Lower leg skin (tissue), 4 donors: ENCODE results near the gene DUSP10. TPM values are rescaled to one million over a fixed set of nuclear protein-coding genes. Genes with fewer than 3 reads are reported as not detected.

Experiments
- DNase-seq, 2 donors: peaks; one replicate each; pipeline ENCODE4 v3.0.0-alpha.2; 2019; ENCODE audit warnings: low spot score in 2 of 2
- H3K4me3 ChIP-seq: fragments of 200-600 bp; sonication (generic); 2 replicates; pipeline ENCODE4 v1.5.1; 2017; ENCODE audit warnings: mild to moderate bottlenecking, low read depth; ENCODE audit not compliant: poor library complexity, severe bottlenecking
- POLR2A ChIP-seq, 2 donors: fragments of 450-650 bp; IDR thresholded peaks; one replicate each; pipeline ENCODE4 v1.6.1; 2016 to 2017; ENCODE audit warnings: antibody characterized with exemption in 2 of 2, mild to moderate bottlenecking in 1 of 2, moderate library complexity in 1 of 2
- WGBS, 2 donors: methylation state at CpG; one replicate each; pipeline ENCODE4 v1.1.5; 2018; 5-methylcytosine and 5-hydroxymethylcytosine counted together
- intact Hi-C: fragments of 100-400 bp; cut with DNase I; formaldehyde crosslinking; loops from one replicate; pipeline ENCODE4 v1.15.0; 2023; ENCODE audit warnings: low total_unique reads
- total RNA-seq, 4 donors: library from RNA; depleted of rRNA; stranded (reverse); fragments of >200 nt; gene quantifications; one replicate each; pipeline ENCODE4 v1.1.0, GENCODE V29; 2016
- TF ChIP-seq, protein P1 (sequence below), 3 donors: fragments of 450-650 bp; IDR thresholded peaks; one replicate each; pipeline ENCODE4 v1.5.1; 2016; ENCODE audit warnings: antibody characterized with exemption in 3 of 3, mild to moderate bottlenecking in 3 of 3, moderate library complexity in 2 of 3

The DUSP10 gene
- total RNA-seq, 4 donors from 2014 or later, result 11.8 to 20.9 (median 14.6) TPM

DNA sequence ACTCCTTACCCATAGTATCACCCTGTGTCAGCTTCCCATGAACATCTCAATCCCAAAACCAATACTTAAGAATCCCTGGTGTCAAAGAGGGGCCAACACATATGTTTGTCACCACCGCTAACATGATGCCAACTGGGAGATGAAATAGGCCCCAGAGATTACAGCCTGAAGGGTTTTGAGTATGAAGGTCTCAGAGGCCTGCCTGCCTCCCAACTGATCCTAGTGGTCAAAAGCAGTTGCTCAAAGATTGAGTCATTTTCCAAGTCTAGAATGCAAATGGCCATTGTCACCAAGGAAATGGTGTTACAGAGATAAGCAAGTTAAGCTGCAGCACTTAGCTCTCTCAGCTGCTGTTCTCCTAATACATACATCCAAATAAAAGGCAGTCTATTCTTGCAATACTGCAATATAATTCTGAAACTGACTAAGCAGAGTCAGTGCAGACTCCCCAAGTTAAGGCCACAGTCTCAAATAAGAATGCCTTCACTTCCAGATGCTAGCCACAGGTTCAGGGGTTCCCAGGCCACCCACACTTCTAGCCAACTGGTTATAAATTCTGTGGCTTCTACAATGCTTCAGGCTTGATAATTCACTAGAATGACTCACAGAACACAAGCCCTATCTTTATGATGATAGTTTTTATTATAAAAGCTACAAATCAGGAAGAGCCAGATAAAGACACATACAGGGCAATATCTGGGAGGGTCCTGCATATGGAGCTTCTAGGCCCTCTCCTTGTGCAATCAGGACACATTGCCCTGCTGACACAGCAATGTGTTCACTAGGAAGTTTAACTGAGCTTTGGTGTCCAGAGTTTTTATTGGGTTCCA, 18.7 kb downstream of the DUSP10 start:
- WGBS, 2 donors, result 88 to 93% methylated on average over 1 of the region's 1 CpG
- TF ChIP-seq, protein P1, sequence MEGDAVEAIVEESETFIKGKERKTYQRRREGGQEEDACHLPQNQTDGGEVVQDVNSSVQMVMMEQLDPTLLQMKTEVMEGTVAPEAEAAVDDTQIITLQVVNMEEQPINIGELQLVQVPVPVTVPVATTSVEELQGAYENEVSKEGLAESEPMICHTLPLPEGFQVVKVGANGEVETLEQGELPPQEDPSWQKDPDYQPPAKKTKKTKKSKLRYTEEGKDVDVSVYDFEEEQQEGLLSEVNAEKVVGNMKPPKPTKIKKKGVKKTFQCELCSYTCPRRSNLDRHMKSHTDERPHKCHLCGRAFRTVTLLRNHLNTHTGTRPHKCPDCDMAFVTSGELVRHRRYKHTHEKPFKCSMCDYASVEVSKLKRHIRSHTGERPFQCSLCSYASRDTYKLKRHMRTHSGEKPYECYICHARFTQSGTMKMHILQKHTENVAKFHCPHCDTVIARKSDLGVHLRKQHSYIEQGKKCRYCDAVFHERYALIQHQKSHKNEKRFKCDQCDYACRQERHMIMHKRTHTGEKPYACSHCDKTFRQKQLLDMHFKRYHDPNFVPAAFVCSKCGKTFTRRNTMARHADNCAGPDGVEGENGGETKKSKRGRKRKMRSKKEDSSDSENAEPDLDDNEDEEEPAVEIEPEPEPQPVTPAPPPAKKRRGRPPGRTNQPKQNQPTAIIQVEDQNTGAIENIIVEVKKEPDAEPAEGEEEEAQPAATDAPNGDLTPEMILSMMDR (IDR thresholded peaks at IDR 0.05), result no peak
- no peak for TF ChIP-seq POLR2A (IDR thresholded peaks at IDR 0.05)

DNA sequence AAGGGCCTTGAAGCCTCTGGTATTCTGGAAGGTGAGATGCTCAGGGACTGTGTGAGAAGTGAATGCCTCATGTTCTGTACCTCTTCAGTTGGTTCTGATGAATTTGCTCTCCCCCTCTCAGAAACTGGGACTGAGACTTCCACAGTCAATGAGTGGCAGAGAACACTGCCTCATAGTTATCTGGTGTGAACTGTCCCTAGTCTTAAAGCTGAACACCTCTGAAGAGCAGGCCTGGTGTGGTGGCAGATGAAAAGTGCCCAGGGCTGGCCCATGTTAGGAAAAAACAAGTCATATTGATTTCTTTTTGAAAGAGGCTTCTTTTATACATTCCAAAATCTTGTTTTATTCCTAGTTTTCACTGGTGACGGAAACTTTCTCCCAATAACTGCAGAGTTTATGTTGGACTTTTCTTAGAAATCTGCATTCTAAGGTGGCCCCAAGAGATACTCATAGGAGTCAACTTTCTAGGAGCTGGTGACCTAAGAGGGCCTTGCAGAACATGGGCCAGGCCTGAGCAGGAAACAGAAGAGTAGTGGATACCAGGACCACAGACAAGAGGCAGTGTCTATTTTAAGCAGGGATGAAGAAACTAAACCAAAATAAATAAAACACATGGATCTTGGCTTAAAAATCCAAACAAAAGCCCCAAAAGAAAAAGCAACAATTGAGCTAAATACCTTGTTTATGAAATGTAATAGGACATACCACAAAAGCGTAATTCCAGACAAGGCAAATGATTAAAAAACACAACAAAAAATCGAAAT, 19.5 kb downstream of the DUSP10 start:
- TF ChIP-seq, protein P1 (IDR thresholded peaks at IDR 0.05), result no peak
- TF ChIP-seq POLR2A (IDR thresholded peaks at IDR 0.05), result no peak
- DNase-seq, result no peak
- intact Hi-C loops, result no loop called here
- WGBS, 2 donors, result 94 to 95% methylated on average over 3 of the region's 3 CpGs
- no peak overlapping the region for H3K4me3 ChIP-seq

More for the DNA sequence above, 18.7 kb downstream of the DUSP10 start:
- DNase-seq, result no peak
- intact Hi-C loops, result no loop called here
- no peak overlapping the region for H3K4me3 ChIP-seq

DNA sequence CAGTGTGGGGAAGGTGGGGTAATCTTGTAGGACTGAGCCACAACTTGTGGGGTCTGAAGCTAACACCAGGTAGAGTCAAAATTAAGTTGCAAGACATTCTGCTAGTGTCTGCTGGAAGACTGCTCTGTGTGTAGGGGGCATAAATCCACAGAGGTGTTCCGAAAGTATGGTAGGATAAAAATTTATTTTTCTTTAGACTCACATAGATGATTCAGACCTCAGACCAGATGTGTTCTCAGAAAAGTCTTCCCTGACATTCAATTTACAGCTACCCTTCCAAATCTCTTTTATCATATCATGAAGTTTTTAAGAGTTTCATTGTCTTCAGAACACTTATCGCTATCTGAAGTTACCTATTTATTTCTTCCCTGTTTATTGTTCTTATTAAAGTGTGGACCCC, 21.3 kb downstream of the DUSP10 start:
- no peak for DNase-seq
- WGBS, 2 donors, result 93 to 99% methylated on average over 2 of the region's 2 CpGs
- no peak for TF ChIP-seq POLR2A (IDR thresholded peaks at IDR 0.05)
- TF ChIP-seq, protein P1 (IDR thresholded peaks at IDR 0.05), result no peak
- intact Hi-C loops, result no loop called here
- no peak overlapping the region for H3K4me3 ChIP-seq

DNA sequence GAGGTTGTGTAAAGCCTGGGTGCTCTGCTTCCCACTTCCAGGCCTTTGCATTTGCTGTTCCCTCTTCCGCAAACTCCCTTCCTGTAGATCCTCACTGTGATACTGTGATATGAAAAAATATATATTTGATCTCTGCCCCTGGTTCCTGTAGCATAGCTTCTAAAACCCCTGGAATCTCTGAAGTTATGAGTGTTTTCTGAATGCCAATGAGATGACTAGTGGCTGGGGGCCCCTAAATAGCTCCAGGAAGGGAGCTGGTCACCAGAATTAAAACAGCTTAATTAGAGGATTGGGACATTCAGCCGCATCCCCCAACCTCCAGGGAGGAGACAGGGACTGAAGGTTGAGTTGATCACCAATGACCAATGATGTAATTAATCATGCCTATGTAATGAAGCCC, 21.9 kb downstream of the DUSP10 start:
- no peak overlapping the region for H3K4me3 ChIP-seq
- WGBS, 2 donors, result 89 to 92% methylated on average over 2 of the region's 2 CpGs

DNA sequence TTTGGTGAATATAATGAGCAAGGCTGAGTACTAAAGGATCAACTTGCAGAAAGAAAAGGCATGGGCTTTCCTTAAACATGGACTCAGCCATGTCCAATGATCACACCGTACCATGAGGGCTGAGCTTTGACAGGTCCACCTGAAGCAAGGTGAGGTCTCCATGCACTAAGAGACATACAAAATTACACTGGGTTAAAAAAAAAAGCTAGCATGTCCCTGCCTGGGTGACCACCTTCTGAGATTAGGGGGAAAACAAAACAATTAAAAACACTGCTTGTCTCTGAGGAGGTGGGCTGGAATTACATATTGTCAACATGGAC, 22.7 kb downstream of the DUSP10 start:
- H3K4me3 ChIP-seq, result no peak overlapping the region
- no peak for DNase-seq
- no peak for TF ChIP-seq POLR2A (IDR thresholded peaks at IDR 0.05)
- TF ChIP-seq, protein P1 (IDR thresholded peaks at IDR 0.05), result no peak
- 96 to 100% methylated on average over 1 of the region's 1 CpG for WGBS, 2 donors
- intact Hi-C loops, result no loop called here

More for the DNA sequence above, 21.9 kb downstream of the DUSP10 start:
- no peak for DNase-seq
- intact Hi-C loops, result no loop called here
- no peak for TF ChIP-seq POLR2A (IDR thresholded peaks at IDR 0.05)
- TF ChIP-seq, protein P1 (IDR thresholded peaks at IDR 0.05), result no peak
